WERI-Rb-1 (cell line): ENCODE measurements around the gene LAMA4.

ENCODE experiments used
- DNase-seq: peaks from one replicate; pipeline ENCODE4 v3.0.0-alpha.2; 2020
- H3K27ac ChIP-seq: fragments of 250-450 bp; sonication (Bioruptor Pico); 2 replicates; pipeline ENCODE4 v1.5.1; 2020; ENCODE audit warnings: mild to moderate bottlenecking, moderate library complexity
- H3K27me3 ChIP-seq: fragments of 250-450 bp; sonication (Bioruptor Pico); 2 replicates; pipeline ENCODE4 v1.5.1; 2021; ENCODE audit warnings: mild to moderate bottlenecking, low read depth, moderate library complexity; ENCODE audit not compliant: insufficient read depth, severe bottlenecking
- H3K36me3 ChIP-seq: fragments of 250-450 bp; sonication (Bioruptor Pico); 2 replicates; pipeline ENCODE4 v1.5.1; 2020; ENCODE audit warnings: mild to moderate bottlenecking, moderate library complexity
- H3K4me3 ChIP-seq: 2 replicates; pipeline ENCODE4 v1.5.1; 2011; ENCODE audit warnings: low read depth, mild to moderate bottlenecking, control low read depth, low read length
- H3K9me3 ChIP-seq: fragments of 250-450 bp; sonication (Bioruptor Pico); 2 replicates; pipeline ENCODE4 v1.5.1; 2021; ENCODE audit warnings: mild to moderate bottlenecking, moderate library complexity; ENCODE audit not compliant: severe bottlenecking
- CTCF ChIP-seq: IDR thresholded peaks from 2 replicates; pipeline ENCODE4 v1.5.1; 2011; ENCODE audit warnings: low read depth, mild to moderate bottlenecking, control low read depth, inconsistent platforms, low read length

LAMA4 gene

DNA sequence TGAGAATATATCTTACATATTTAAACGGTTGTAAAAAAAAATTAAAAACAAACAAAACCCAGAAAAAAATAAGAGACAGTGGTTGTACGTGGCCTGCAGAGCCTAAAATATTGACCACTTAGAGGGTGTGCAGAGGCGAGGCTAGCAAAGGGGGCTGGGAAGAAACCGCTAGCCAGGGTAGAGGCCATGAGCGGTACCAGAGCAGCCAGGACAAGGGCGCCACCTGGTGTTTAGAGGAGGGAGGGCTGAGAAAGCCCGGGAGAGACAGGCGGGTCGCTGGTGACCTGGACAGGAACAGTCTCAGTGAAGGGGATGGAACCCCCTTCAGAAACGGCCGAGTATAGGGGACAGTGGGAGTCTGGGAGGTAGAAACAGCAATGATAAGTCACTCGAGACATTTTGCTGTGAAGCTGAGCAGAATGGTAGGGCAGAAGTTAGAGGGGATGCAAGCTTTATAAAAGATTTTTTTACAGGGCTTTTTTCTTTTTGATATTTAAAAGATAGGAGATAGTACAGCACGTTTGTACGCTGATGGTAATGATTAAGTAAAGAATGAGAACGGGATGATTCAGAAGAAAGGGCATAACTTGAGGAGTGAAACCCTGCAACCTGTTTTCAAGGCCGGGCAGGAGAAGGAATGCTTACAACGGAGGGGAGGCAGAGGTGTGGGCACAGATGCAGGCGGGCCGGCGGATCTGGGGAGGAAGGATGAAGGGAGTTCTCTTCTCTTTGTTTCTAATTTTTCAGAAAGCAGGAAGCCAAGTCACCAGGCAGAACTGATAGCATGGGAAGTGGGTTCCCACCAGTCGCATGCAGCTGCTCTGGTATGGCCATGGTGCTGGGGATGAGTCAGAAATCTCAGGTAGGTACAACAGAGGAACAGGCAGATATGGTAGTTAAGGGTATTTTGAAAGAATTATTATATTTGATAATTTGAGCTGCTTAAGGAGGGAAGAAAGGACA is 90.8 kb downstream of the LAMA4 start:
- Histone ChIP-seq H3K4me3 (no peak overlapping the region), H3K27ac (no peak overlapping the region), H3K36me3 (no peaks in the 10 kb centered on the region), H3K27me3 (no peaks in the 10 kb centered on the region), H3K9me3 (no peaks in the 10 kb centered on the region)
- DNase-seq = peak; percentile 82
- TF ChIP-seq CTCF = peak; percentile 93

DNA sequence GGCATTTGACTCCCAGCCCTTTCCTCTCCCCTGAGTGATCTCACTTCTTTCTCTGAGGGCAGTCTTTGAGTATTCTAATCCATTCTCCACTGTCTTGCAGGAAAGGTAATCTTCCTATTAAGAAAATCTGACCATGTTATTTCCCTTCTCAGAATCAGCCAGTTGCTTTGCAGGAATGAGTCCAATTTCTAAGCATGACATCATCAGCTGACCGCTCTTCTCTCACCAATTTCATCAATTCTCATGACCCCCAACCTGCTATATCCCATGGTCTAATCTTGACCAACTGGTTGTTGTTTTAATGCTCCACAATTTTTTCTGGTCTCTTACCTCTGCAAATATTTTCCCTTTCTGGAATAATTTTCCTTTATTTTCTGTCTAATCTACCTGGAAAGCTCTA is 93.6 kb downstream of the LAMA4 start:
- TF ChIP-seq CTCF = no peak
- DNase-seq = no peak
- Histone ChIP-seq H3K9me3 (no peaks in the 10 kb centered on the region), H3K4me3 (no peak overlapping the region), H3K27me3 (no peaks in the 10 kb centered on the region), H3K36me3 (no peaks in the 10 kb centered on the region), H3K27ac (no peak overlapping the region)

GRCh38 chr6:112156668-112157067 is 97.7 kb downstream of the LAMA4 start:
- no peak for DNase-seq
- Histone ChIP-seq H3K27ac (no peak overlapping the region), H3K27me3 (no peaks in the 10 kb centered on the region), H3K36me3 (no peaks in the 10 kb centered on the region), H3K9me3 (no peaks in the 10 kb centered on the region), H3K4me3 (no peak overlapping the region)
- no peak for TF ChIP-seq CTCF

GRCh38 chr6:112155886-112156285 is 98.5 kb downstream of the LAMA4 start:
- Histone ChIP-seq H3K36me3 (no peaks in the 10 kb centered on the region), H3K27ac (no peak overlapping the region), H3K4me3 (no peak overlapping the region), H3K9me3 (no peaks in the 10 kb centered on the region), H3K27me3 (no peaks in the 10 kb centered on the region)
- no peak for DNase-seq
- TF ChIP-seq CTCF = no peak

GRCh38 chr6:112154711-112155110 is 99.7 kb downstream of the LAMA4 start:
- no peak for TF ChIP-seq CTCF
- no peaks in the 10 kb centered on the region for H3K36me3 ChIP-seq
- DNase-seq = no peak
- no peaks in the 10 kb centered on the region for H3K9me3 ChIP-seq
- H3K27ac ChIP-seq = no peak overlapping the region
- no peak overlapping the region for H3K4me3 ChIP-seq
- H3K27me3 ChIP-seq = no peaks in the 10 kb centered on the region
